ENCODE results near the gene KIZ. TPM values are rescaled to one million over a fixed set of nuclear protein-coding genes. Genes with fewer than 3 reads are reported as not detected.

Gene KIZ
- total and polyA plus RNA-seq, 2 donors (not counting 1 experiment from before 2014, with no cell fraction given): 19.7 to 40.4 TPM

DNA sequence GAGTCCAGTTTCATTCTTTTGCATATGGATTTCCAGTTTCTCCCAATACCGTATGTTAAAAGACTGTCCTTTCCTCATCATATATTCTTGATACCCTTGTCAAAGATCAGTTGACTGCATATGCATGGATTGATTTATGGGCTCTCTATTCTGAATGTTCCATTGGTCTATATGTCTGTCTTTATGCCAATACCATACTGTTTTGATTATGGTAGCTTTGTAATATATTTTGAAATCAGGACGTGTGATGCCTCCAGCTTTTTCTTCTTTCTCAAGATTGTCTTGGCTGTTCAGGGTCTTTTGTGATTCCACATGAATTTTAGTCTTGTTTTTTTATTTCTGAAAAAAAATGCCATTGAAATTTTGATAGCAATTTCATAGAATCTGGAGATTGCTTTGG, 51.9 kb downstream of the KIZ start:
- Histone ChIP-seq H3K4me3 (ENCODE audit: control extremely low read depth in 1 of 5, extremely low read depth in 1 of 5, insufficient read depth in 1 of 5, low read depth in 2 of 5, low read length in 4 of 5) (no peak overlapping the region), H3K9me3 (ENCODE audit: control extremely low read depth in 1 of 3, control insufficient read depth in 2 of 3, insufficient read depth in 1 of 3, low read length in 2 of 3) (peaks cover 0 to 4% (median 2%) of the 10 kb centered on the region in 3 donors), H4K20me1 (ENCODE audit: control insufficient read depth, insufficient read depth, low read length, poor library complexity, severe bottlenecking) (no peaks in the 10 kb centered on the region), H3K27ac (ENCODE audit: low read length in 2 of 2) (no peak overlapping the region), H3K4me1 (ENCODE audit: control insufficient read depth in 2 of 2, insufficient read depth in 2 of 2, low read length in 2 of 2) (no peaks in the 10 kb centered on the region), H3K79me2 (ENCODE audit: control insufficient read depth, insufficient read depth, low read length) (no peaks in the 10 kb centered on the region), H2AFZ (ENCODE audit: insufficient read depth, low read depth, low read length, poor library complexity, severe bottlenecking) (no peak overlapping the region), H3K27me3 (replicated peaks in 1 of 4; ENCODE audit: control extremely low read depth in 1 of 4, control insufficient read depth in 3 of 4, insufficient read depth in 4 of 4, low read length in 3 of 4) (no peaks in the 10 kb centered on the region), H3K4me2 (replicated peaks; ENCODE audit: low read depth, low read length, poor library complexity, severe bottlenecking) (no peak overlapping the region), H3K36me3 (replicated peaks in 1 of 2; ENCODE audit: control extremely low read depth in 1 of 2, control insufficient read depth in 1 of 2, extremely low read depth in 1 of 2, insufficient read depth in 2 of 2, low read length in 1 of 2) (no peaks in the 10 kb centered on the region), H3K9ac (ENCODE audit: low read length) (no peak overlapping the region)
- POLR2A ChIA-PET: no interaction called here
- TF ChIP-seq EZH2 (IDR thresholded peaks at IDR 0.05; ENCODE audit: borderline replicate concordance, insufficient read depth, low read depth, low read length, poor library complexity, severe bottlenecking): no peak
- TF ChIP-seq, protein P1, sequence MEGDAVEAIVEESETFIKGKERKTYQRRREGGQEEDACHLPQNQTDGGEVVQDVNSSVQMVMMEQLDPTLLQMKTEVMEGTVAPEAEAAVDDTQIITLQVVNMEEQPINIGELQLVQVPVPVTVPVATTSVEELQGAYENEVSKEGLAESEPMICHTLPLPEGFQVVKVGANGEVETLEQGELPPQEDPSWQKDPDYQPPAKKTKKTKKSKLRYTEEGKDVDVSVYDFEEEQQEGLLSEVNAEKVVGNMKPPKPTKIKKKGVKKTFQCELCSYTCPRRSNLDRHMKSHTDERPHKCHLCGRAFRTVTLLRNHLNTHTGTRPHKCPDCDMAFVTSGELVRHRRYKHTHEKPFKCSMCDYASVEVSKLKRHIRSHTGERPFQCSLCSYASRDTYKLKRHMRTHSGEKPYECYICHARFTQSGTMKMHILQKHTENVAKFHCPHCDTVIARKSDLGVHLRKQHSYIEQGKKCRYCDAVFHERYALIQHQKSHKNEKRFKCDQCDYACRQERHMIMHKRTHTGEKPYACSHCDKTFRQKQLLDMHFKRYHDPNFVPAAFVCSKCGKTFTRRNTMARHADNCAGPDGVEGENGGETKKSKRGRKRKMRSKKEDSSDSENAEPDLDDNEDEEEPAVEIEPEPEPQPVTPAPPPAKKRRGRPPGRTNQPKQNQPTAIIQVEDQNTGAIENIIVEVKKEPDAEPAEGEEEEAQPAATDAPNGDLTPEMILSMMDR (IDR thresholded peaks at IDR 0.05): no peak
- no CpG with 5 or more reads among the region's 2 CpGs for WGBS (ENCODE audit: insufficient coverage)
- DNase-seq (no peak), ATAC-seq (ENCODE audit: low read depth) (no peak)
- CTCF ChIA-PET: no interaction called here
- H3K27me3 Mint-ChIP-seq: no peaks in the 10 kb centered on the region
- H3K4me3 Mint-ChIP-seq: no peak overlapping the region
- H3K4me1 Mint-ChIP-seq: no peaks in the 10 kb centered on the region
- intact Hi-C loops (cut with micrococcal nuclease): no loop called here
- no peak overlapping the region for H3K27ac Mint-ChIP-seq
- peaks cover 6% of the 10 kb centered on the region for H3K9me3 Mint-ChIP-seq (ENCODE audit: insufficient read depth)

DNA sequence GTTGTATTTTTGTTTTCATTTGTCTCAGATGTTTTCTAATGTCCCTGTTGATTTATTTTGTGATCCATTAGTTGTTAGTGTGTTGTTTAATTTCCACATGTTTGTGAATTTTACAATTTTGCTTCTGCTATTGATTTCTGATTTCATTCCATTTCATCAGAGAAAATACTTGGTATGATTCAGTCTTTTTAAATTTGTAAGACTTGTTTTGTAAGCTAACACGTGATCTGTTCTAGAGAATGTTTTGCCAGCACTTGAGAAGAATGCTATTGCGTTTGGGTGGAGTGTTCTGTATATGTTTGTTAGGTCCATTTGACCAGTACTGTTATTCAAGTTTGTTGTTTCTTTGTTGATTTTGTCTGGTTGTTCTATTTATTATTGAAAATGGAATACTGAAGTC, 53.9 kb downstream of the KIZ start:
- ATAC-seq (ENCODE audit: low read depth) (no peak), DNase-seq (no peak)
- Histone ChIP-seq H4K20me1 (ENCODE audit: control insufficient read depth, insufficient read depth, low read length, poor library complexity, severe bottlenecking) (no peaks in the 10 kb centered on the region), H3K79me2 (ENCODE audit: control insufficient read depth, insufficient read depth, low read length) (no peaks in the 10 kb centered on the region), H3K4me2 (replicated peaks; ENCODE audit: low read depth, low read length, poor library complexity, severe bottlenecking) (no peak overlapping the region), H3K27ac (ENCODE audit: low read length in 2 of 2) (no peak overlapping the region), H3K27me3 (replicated peaks in 1 of 4; ENCODE audit: control extremely low read depth in 1 of 4, control insufficient read depth in 3 of 4, insufficient read depth in 4 of 4, low read length in 3 of 4) (no peaks in the 10 kb centered on the region), H3K36me3 (replicated peaks in 1 of 2; ENCODE audit: control extremely low read depth in 1 of 2, control insufficient read depth in 1 of 2, extremely low read depth in 1 of 2, insufficient read depth in 2 of 2, low read length in 1 of 2) (no peaks in the 10 kb centered on the region), H3K9ac (ENCODE audit: low read length) (no peak overlapping the region), H3K4me3 (ENCODE audit: control extremely low read depth in 1 of 5, extremely low read depth in 1 of 5, insufficient read depth in 1 of 5, low read depth in 2 of 5, low read length in 4 of 5) (no peak overlapping the region), H3K9me3 (ENCODE audit: control extremely low read depth in 1 of 3, control insufficient read depth in 2 of 3, insufficient read depth in 1 of 3, low read length in 2 of 3) (peaks cover 0 to 4% (median 2%) of the 10 kb centered on the region in 3 donors), H2AFZ (ENCODE audit: insufficient read depth, low read depth, low read length, poor library complexity, severe bottlenecking) (no peak overlapping the region), H3K4me1 (ENCODE audit: control insufficient read depth in 2 of 2, insufficient read depth in 2 of 2, low read length in 2 of 2) (no peaks in the 10 kb centered on the region)
- peaks cover 6% of the 10 kb centered on the region for H3K9me3 Mint-ChIP-seq (ENCODE audit: insufficient read depth)
- no peak overlapping the region for H3K27ac Mint-ChIP-seq
- CTCF ChIA-PET: no interaction called here
- 93% methylated on average over 2 of the region's 2 CpGs for WGBS (ENCODE audit: insufficient coverage)
- intact Hi-C loops (cut with micrococcal nuclease): no loop called here
- H3K27me3 Mint-ChIP-seq: no peaks in the 10 kb centered on the region
- TF ChIP-seq EZH2 (IDR thresholded peaks at IDR 0.05; ENCODE audit: borderline replicate concordance, insufficient read depth, low read depth, low read length, poor library complexity, severe bottlenecking): no peak
- TF ChIP-seq, protein P1 (IDR thresholded peaks at IDR 0.05): no peak
- no peak overlapping the region for H3K4me3 Mint-ChIP-seq
- POLR2A ChIA-PET: no interaction called here
- no peaks in the 10 kb centered on the region for H3K4me1 Mint-ChIP-seq
